GM18858 (cell line): Measurements from ENCODE around the gene F10.
"Not testable (repeated sequence)": the region's sequence is repeated elsewhere in the genome, so short reads cannot be mapped to it uniquely, and the experiment has no call there.

ENCODE experiments used
- ATAC-seq: cut with Tn5 transposase; IDR thresholded peaks from one replicate; pipeline ENCODE4 v1.9.1; 2021; ENCODE audit not compliant: unreplicated experiment

Gene F10

DNA sequence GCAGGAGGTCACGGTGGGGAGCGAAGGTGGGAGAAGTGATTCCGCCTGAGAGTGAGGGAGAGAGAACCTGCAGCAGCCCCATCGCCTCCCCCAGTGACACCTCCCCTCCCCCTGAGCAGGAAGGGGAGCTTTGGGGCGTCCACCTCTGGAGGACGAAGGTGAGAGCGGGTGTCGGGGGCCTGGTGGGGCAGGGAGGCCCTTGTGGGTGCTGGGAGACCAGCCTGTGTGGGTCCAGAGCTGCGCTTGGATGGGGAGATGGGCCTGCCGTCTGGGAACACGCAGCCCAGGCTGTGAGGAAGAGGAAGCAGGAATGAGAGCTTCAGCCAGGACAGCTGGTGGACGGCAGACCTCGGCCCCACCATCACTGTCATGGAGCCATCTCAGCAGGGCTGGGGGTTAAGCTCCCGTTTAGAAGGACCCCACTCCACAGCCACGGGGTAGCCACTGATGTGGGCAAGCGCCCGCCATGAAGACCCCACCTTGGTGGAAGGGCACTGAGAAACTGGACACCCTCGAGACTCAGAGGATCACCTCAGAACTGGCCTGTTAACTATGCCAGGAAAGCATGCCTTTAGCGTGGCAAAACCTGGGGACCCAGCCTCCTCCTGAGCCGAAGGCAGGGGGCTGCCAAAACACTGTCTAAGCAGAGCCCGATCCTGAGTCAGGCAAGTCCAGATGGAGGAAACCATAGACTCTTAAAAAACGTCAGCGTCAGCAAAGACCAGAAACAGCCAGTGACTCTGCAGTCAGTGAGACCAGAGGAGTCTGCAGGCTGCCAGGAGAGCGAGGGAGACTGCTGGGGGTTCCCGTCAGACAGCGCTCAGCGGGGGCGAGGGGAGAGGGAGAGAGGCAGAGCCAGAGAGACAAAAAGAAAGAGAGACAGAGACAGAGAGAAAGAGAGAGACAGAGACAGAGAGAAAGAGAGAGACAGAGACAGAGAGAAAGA, 29.4 kb downstream of the F10 start:
- no peak for ATAC-seq

- ATAC-seq: no peak
Measured at GRCh38 chr13:113152691-113152983, 30.0 kb downstream of the F10 start.

DNA sequence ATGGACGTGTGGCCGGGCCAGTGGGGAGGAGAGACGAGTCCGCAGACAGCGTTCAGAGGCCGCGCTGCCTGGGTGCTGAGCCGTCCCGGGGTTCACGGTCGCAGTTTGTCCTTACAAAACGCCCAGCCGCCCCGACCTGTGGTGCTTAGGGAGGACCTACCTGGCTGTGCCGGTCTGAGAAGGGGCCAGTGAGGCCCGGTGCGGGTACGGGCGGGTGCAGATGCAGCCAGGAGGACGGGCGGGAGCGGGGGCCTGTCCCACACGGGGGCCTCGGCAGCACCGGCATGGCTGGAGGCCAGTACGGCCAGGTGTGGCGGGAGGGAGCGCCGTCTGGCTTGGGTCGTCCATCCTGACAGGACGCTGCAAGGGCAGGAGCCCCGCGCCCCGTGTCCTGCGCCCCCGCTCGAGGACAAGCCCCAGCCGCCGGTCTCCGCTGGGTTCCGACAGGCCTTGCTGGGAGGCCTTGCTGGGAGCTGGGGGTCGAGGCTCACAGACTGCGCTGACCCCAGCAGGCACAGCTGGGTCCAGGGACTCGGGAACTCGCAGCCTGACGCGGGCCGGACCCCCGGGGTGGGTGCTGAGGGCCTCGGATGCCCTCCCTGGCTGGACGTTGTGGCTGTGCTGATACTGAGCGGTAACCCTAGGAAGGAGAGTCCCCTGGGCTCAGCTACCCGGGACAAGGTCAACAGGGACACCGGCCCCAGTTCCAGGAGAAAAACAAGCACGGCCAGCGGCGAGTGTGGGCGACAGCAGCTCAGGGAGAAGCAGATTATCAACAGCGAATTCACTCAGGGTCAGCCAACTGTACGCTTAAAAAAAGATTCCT, 30.6 kb downstream of the F10 start:
- no peak for ATAC-seq

GRCh38 chr13:113153810-113154748, 31.5 kb downstream of the F10 start:
- no peak for ATAC-seq

DNA sequence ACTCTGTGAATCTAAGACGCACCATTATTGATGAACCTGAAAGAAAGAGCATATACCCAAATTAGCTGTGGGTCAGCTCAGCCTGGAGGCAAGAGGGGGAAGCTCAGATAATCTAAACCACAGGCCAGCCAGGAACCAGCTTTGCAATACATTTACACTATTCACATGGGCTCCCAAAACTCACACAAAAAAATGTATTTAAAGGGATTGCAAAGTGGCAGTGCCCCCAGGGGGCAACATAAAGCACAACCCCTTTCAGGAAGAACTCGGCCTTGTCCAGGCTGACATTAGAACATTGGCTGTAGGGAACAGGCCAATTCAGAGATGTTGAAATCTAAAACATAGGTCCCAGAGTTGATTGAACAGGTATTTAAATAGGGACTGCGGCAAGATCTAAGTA, 32.6 kb downstream of the F10 start:
- ATAC-seq: no peak

DNA sequence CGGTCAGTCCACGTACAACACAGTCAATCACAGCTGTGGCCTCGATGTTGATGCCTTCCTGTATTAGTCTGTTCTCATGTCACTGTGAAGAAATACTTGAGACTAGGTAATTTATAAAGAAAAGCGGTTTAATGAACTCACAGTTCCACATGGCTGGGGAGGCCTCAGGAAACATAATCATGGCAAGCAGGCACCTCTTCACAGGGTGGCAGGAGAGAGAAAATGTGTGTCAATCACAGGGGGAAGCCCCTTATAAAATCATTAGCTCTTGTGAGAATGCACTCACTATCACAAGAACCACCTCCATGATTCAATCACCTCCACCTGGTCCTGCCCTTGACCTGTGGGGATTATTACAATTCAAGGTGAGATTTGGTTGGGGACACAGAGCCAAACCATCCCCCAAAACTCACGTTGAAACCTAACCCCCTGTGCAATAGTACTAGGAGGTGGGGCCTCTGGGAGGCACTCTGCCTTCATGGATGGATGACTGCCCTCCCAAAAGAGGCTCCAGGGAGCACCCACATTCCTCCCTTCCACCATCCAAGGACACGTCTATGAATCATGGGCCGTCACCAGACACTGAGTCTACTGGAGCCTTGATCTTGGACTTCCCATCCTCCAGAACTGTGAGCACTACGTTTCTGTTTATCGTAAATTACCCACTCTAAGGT, 33.5 kb downstream of the F10 start:
- no peak for ATAC-seq

GRCh38 chr13:113157206-113157928, 34.8 kb downstream of the F10 start:
- no peak for ATAC-seq

GRCh38 chr13:113157929-113158747, 35.5 kb downstream of the F10 start, which contains the start of gene PROZ:
Gene PROZ (plus strand): TSS chr13:113158648. CDS start chr13:113158661, 13 bp downstream.
- no peak for ATAC-seq

GRCh38 chr13:113158946-113159345, 36.3 kb downstream of the F10 start:
- ATAC-seq: no peak

- no peak for ATAC-seq
Measured at GRCh38 chr13:113159701-113160100, 37.1 kb downstream of the F10 start.

DNA sequence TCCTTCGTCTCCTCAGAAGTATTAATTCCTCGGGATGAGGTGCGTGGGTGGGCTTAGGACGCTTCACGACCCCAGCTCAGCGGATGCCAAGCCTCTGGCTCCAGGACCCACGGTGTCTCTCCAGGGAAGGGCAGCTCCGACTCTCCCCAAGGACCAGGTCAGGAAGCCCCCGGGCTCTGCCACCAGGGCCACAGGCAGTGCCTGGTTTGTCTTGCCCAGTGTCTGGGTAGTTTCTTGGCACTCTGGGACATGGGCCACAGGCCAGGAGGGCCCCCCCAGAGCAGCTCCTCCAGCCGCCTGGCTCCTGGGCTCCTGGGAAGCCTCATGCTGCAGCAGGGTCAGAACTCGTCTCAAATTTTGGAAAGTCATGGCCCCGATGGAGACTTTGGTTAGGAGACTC, 38.4 kb downstream of the F10 start:
- no peak for ATAC-seq

DNA sequence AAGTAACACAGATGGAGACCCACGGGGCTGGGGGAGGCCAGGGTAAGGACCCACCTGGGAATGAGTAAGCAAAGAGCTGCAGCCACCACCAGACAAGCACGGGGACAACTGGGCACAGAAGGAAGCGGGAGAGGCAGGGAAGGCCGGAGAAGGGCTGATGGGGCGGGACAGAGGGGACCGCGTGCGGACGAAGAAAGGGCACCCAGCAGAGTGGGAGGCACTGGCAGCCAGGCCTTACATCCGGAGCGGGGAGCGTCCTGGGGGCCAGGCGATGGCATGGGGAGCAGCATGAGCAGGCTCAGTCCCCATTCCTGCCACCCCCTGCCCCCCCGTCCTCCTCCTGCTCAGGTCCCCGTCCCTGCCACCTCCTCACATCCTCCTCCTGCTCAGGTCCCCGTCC, 38.8 kb downstream of the F10 start:
- no peak for ATAC-seq

DNA sequence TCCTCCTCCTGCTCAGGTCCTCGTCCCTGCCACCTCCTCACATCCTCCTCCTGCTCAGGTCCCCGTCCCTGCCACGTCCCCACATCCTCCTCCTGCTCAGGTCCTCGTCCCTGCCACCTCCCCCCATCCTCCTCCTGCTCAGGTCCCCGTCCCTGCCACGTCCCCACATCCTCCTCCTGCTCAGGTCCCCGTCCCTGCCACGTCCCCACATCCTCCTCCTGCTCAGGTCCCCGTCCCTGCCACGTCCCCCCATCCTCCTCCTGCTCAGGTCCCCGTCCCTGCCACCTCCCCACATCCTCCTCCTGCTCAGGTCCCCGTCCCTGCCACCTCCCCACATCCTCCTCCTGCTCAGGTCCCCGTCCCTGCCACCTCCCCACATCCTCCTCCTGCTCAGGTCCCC, 39.4 kb downstream of the F10 start:
- ATAC-seq: not testable (repeated sequence)

- no peak for ATAC-seq
Measured at GRCh38 chr13:113162783-113163685, 40.4 kb downstream of the F10 start.

DNA sequence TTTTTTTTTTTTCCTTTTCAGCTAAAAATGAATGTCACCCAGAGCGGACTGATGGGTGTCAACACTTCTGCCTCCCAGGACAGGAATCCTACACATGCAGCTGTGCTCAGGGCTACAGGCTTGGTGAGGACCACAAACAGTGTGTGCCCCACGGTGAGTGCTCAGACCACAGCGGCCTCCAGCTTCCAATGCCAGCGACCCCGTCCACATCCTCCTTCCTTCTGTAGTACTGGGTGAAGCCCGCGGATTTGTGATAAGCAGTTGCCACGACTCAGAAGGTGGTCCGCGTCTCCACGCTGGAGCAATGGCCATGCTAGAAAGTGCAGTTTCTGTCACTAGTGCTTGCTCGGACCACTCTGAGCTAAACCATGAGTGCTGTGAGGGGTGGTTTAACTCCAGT, 41.9 kb downstream of the F10 start:
- no peak for ATAC-seq

- ATAC-seq: no peak
Measured at GRCh38 chr13:113166266-113166665, 43.7 kb downstream of the F10 start.

DNA sequence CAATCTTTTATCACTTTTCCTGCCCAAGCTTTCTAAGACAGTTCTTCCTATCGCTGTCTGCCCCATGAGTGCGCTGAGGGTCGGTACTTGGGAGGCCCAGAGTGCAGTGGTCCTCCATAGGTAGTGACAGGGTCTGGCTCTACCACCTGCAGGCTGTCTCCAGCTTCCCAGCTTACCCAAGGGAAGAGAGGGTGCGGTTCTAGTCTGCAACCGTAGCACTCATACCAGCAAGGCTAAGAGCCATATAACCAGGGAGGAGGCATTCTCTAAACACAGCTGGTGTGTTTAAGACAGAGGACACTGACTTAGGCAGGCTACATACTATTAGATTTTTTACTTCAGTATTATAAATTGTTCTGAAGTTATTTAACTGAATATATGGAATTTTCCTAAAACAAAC, 44.1 kb downstream of the F10 start:
- ATAC-seq: no peak

DNA sequence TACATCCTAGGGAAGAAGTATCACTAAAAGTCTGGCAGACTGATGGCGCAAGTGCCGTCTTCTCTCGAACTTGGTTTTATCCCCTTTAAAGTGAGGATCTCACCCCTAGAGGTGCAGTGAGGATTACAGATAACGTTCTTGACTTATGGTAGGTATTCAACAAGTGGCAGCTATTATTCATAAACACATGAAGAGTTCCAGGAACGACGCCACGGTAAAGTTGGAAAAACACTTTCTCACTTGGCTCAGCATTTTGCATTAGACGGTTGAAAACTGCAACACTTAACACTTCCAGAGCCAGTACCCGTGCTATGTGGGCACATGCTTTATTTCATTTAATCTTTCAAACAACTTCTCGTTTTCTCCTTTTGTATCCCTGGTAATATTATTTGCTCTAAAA, 44.6 kb downstream of the F10 start:
- ATAC-seq: no peak
